Loucy (cell line): ENCODE results near the gene TNNI2.

ENCODE experiments used
- CTCF ChIP-seq: fragments of 200-600 bp; sonication (generic); conservative IDR thresholded peaks from 2 replicates; pipeline ENCODE4 v1.5.1; 2014; ENCODE audit warnings: mild to moderate bottlenecking, antibody characterized with exemption, low read length
- EZH2phosphoT487 ChIP-seq: fragments of 200-600 bp; IDR thresholded peaks from 2 replicates; pipeline ENCODE4 v1.6.1; 2018; ENCODE audit warnings: antibody characterized with exemption, mild to moderate bottlenecking, moderate library complexity, borderline replicate concordance

- TF ChIP-seq CTCF: no peak
- no peak for TF ChIP-seq EZH2phosphoT487
Measured at GRCh38 chr11:1847926-1848639, 9.3 kb downstream of the TNNI2 start.
